Measurements from ENCODE around the gene IGIP.

Gene IGIP

DNA sequence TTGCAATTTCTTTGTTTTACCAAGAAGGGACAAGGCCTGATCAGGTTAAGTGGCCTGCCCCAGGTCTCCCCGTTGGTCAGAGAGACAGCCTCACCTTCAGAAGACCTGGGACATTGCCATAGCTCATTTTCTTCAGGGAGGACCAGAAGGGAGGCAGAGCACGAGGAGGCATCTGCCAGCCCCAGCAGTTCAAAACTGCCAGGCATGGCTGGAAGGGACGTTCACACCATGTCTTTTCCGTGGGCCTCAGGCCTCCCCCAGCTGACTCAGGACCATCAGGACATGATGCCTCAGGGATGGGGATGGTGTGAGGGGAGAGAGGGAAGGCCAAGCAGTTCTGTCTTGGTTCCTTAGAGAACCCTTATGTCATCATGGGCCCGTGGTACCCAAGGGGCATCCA lies 16.5 kb downstream of the IGIP start:
- peaks cover 32% of the 10 kb centered on the region for H3K27me3 Mint-ChIP-seq (ENCODE audit: low read depth)
- H3K4me3 Mint-ChIP-seq: no peak overlapping the region
- no peaks in the 10 kb centered on the region for H3K9me3 Mint-ChIP-seq
- H3K4me1 Mint-ChIP-seq (ENCODE audit: low read depth): peaks cover 8% of the 10 kb centered on the region
- H3K27ac Mint-ChIP-seq: no peak overlapping the region
- H3K36me3 Mint-ChIP-seq (ENCODE audit: low read depth): no peaks in the 10 kb centered on the region

DNA sequence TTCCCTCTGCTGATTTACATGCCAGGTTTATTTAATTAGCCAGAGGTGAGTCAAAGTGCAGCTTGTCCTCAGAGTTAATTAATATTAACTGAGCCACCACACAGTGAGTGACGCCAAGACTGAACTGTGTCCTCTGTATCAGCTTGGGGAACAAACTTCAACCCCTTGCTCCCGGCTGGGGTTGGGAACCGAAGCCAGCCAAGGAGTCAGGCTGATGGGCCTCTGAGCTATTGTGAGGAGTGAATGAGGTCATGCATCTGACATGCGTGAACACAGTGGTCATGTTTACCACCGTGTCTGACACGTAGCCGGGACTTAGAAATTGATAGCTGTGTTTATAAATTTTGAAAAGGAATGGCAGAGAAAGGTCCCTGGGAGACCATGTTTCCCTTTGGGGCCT lies 17.1 kb downstream of the IGIP start:
- no peak overlapping the region for H3K4me3 Mint-ChIP-seq
- no peak overlapping the region for H3K27ac Mint-ChIP-seq
- peaks cover 38% of the 10 kb centered on the region for H3K27me3 Mint-ChIP-seq (ENCODE audit: low read depth)
- H3K36me3 Mint-ChIP-seq (ENCODE audit: low read depth): no peaks in the 10 kb centered on the region
- H3K9me3 Mint-ChIP-seq: no peaks in the 10 kb centered on the region
- H3K4me1 Mint-ChIP-seq (ENCODE audit: low read depth): peaks cover 8% of the 10 kb centered on the region

DNA sequence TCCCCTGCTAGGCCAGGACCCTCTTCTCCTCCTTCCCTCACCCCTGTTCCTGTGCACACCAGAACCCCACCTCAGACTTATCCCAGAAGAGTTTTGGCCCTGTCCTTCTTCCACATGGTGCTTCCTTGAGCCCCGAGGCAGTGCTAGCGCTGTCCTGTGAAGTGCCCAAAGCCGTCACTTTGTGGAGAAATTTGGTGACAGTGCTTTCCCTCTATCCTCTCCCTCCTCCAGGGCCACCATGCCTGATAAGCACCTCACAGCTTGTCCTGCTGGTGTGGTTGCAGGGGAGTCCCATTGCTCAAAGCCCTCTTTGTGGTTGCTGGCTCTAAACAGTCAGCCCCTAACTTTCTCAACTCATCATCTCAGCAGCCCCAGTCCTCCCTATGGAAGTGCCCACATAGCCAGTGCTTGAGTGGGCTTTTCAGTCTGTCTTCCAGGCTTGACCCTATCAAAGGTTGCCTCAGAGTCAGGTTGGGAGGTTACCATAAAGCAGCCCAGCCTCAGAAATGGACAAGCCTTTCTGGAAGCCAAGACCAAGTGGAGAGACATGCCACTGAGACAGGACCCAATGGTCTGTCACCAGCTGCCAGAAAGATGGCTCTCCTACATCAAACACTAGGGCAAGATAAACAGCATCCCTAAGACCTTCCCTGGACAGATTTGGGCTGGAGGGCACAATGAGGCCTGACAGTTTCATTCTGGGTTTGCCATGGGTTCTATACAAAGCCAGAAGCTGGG lies 18.0 kb downstream of the IGIP start:
- Mint-ChIP-seq H3K4me1 (ENCODE audit: low read depth) (peaks cover 8% of the 10 kb centered on the region), H3K9me3 (no peaks in the 10 kb centered on the region), H3K27ac (no peak overlapping the region)

DNA sequence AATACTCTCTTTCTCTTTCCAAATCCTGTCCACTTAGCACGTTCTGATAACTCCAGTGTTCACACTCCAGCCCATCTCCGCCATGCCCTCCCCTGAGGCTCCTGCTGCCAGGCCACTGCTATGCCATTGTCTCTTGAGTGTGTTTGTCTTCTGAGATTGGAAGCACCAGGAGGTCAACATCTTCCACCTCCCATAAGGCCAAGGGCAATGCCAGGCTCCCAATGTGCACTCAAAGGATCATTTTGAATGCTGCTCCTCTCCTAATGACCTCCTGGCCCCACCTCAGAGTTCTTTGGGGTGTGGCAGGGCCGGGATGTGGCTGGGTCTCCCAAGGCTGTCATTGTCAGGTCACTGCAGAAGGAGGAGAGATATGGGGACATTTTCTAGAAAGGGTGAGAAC lies 19.5 kb downstream of the IGIP start:
- H3K36me3 Mint-ChIP-seq (ENCODE audit: low read depth): no peaks in the 10 kb centered on the region
- H3K9me3 Mint-ChIP-seq: no peaks in the 10 kb centered on the region
- H3K4me1 Mint-ChIP-seq (ENCODE audit: low read depth): peaks cover 8% of the 10 kb centered on the region
- peaks cover 39% of the 10 kb centered on the region for H3K27me3 Mint-ChIP-seq (ENCODE audit: low read depth)
- H3K4me3 Mint-ChIP-seq: peak overlapping the region; percentile 41
- no peak overlapping the region for H3K27ac Mint-ChIP-seq

More for the DNA sequence above, 18.0 kb downstream of the IGIP start:
- H3K36me3 Mint-ChIP-seq (ENCODE audit: low read depth): no peaks in the 10 kb centered on the region
- H3K4me3 Mint-ChIP-seq: no peak overlapping the region
- H3K27me3 Mint-ChIP-seq (ENCODE audit: low read depth): peaks cover 44% of the 10 kb centered on the region

DNA sequence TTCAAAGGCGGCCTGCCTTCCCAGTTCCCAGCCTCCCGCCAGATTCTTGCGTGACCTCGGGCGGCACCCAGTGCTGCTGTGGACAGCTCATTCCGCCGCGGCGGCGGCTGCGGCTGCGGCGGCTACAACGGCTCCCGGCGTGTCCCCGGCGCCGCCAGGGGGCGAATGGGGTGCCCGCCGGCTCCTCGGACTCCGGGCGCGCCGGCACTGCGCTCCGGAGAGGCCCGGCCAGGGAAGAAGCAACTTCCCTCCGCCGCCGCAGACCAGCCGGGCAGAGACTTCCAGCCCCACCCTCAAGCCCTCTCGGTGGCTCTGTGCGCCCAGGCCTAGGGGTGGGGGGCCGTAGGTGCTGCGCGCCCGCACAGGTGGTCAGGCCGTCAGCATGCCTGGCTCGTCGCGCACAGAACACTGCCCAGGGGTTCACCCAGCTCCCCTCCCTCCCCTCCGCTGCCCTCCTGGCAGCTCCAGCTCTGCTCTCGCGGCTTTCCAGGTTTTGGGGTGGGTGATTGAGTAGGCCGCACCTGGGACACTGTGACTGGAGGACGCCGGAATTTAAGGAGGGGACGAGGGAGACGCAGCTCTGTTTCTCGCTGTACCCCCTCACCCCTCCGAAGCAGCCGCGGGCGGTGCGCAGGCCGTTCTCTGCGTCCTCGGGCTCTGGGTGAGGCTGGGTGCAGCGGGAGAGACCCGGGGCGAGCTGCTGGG lies 20.2 kb downstream of the IGIP start:
- H3K27ac Mint-ChIP-seq: no peak overlapping the region
- no peaks in the 10 kb centered on the region for H3K36me3 Mint-ChIP-seq (ENCODE audit: low read depth)
- H3K4me3 Mint-ChIP-seq: peak overlapping the region; percentile 41
- no peaks in the 10 kb centered on the region for H3K9me3 Mint-ChIP-seq
- peaks cover 37% of the 10 kb centered on the region for H3K27me3 Mint-ChIP-seq (ENCODE audit: low read depth)
- H3K4me1 Mint-ChIP-seq (ENCODE audit: low read depth): peaks cover 8% of the 10 kb centered on the region

DNA sequence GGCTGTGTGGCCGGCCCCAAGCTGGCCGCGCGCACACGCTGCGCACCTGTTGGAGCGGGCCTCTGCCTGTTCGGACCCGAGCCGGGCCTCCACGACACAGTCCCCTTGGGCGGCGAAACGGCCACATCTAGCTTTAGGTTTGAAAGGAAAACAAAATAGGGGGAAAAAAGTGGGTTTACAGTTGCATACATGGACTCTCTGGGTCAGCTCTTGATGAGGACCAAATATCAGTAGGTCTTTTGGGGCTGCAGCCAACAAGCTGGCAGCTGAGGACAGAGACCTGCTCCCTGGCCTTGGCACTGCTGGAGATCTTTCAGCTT lies 20.7 kb downstream of the IGIP start:
- Mint-ChIP-seq H3K4me3 (no peak overlapping the region), H3K9me3 (no peaks in the 10 kb centered on the region), H3K36me3 (ENCODE audit: low read depth) (no peaks in the 10 kb centered on the region), H3K27me3 (ENCODE audit: low read depth) (peaks cover 37% of the 10 kb centered on the region), H3K27ac (no peak overlapping the region), H3K4me1 (ENCODE audit: low read depth) (peaks cover 8% of the 10 kb centered on the region)

DNA sequence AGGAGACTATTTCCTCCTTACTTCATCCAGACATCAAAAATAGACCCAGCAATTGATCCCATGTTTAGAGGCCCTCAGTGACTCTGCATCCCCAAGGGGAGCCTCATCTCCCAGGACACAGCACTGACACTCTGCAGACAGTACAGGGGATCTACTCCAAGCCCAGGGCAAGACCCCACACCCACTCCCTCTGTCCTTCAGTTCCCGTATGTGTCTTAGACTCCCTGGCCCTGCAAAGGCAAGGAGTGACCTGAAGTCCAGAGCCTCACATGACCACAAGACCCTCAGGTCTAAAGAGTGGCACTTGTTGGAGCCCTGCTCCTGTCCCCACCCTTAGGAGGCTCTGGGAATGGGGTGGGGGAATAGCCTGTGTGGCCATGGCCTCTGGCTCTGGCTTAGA lies 21.7 kb downstream of the IGIP start:
- Mint-ChIP-seq H3K27ac (no peak overlapping the region), H3K36me3 (ENCODE audit: low read depth) (no peaks in the 10 kb centered on the region), H3K9me3 (no peaks in the 10 kb centered on the region), H3K4me3 (no peak overlapping the region), H3K27me3 (ENCODE audit: low read depth) (peaks cover 41% of the 10 kb centered on the region), H3K4me1 (ENCODE audit: low read depth) (peaks cover 11% of the 10 kb centered on the region)

DNA sequence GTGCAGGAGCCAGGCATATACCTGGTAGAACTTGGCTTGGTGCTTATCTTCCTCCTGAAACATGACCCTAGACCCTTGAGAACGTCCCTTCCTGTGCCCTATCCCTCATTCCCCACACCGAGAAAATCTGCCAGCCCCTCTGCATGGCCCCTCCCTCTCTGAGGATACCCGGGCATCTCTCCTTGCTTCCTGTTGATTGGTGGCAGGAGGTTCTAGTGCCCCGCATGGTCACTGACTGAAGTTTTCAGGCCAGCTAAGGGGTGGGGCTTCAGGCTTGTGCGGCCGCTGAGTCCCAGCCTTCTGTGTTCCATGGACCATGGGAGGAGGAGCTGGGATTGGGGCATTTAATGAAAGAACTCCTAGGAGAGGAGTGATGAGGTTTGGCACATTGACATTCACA lies 22.8 kb downstream of the IGIP start:
- no peak overlapping the region for H3K4me3 Mint-ChIP-seq
- H3K27me3 Mint-ChIP-seq (ENCODE audit: low read depth): peaks cover 41% of the 10 kb centered on the region
- H3K36me3 Mint-ChIP-seq (ENCODE audit: low read depth): no peaks in the 10 kb centered on the region
- no peak overlapping the region for H3K27ac Mint-ChIP-seq
- H3K9me3 Mint-ChIP-seq: no peaks in the 10 kb centered on the region
- H3K4me1 Mint-ChIP-seq (ENCODE audit: low read depth): peaks cover 11% of the 10 kb centered on the region

DNA sequence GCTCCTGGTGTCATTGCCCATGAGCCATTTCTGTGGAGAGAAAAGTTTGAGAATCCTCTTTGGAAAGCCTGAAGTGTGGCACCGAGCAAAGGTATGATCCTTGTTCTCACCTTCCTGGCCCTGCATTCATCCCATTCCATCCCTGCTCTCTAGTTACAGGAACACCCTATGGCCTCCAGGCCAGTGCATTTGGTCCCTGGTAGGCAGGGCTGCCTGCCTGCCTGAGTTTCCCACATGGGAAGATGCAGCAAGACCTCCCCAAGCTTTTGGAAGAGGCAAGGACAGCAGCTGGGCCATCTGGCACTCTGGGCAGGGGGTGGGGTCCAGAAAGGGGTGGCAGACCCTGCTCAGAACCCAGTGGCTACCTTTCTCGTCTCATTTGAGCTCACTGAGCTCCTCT lies 24.5 kb downstream of the IGIP start:
- Mint-ChIP-seq H3K9me3 (no peaks in the 10 kb centered on the region), H3K27me3 (ENCODE audit: low read depth) (peaks cover 31% of the 10 kb centered on the region), H3K27ac (no peak overlapping the region), H3K36me3 (ENCODE audit: low read depth) (no peaks in the 10 kb centered on the region), H3K4me3 (no peak overlapping the region), H3K4me1 (ENCODE audit: low read depth) (peaks cover 9% of the 10 kb centered on the region)

DNA sequence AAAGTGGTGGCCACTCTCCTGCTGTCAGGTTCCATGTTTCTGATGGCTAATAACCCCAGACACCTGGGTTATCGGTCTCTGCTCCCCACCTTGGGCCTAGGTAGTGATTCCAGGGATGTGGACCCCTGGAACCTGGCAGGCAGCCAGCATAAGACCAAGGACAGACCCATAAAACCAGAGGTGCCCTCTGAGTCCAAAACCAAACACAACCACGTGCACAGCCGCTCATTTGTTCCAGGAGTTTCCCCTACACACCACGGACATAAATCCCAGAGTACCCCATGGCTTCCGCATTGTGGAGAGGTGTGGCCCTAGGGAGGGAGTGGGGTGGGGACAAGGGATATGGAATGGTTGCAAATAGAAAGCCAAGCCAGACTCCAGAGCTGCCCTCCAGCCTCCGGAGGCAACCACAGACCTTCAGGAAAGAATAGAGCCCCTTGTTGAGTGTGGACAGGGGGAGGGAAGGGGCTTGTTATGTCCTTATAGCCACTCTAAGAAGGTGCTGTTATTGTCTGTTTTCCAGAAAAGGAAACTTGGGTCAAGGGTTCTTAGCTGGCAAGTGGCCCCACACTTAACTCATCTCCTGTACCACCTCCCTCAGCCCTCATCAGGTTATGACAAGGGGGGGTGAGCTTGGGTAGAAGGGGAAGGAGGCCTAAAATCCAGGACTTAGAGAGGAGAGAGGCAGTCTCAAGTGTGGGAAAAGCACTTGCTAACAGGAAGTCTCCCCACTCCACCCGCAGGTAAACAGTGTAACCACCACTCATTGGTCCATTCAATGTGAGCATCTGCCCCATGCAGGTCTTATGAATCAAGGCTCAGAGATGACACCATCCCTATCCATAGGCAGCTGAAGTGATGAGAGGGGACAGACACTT lies 25.6 kb downstream of the IGIP start:
- H3K27ac Mint-ChIP-seq: peak overlapping the region; percentile 21

DNA sequence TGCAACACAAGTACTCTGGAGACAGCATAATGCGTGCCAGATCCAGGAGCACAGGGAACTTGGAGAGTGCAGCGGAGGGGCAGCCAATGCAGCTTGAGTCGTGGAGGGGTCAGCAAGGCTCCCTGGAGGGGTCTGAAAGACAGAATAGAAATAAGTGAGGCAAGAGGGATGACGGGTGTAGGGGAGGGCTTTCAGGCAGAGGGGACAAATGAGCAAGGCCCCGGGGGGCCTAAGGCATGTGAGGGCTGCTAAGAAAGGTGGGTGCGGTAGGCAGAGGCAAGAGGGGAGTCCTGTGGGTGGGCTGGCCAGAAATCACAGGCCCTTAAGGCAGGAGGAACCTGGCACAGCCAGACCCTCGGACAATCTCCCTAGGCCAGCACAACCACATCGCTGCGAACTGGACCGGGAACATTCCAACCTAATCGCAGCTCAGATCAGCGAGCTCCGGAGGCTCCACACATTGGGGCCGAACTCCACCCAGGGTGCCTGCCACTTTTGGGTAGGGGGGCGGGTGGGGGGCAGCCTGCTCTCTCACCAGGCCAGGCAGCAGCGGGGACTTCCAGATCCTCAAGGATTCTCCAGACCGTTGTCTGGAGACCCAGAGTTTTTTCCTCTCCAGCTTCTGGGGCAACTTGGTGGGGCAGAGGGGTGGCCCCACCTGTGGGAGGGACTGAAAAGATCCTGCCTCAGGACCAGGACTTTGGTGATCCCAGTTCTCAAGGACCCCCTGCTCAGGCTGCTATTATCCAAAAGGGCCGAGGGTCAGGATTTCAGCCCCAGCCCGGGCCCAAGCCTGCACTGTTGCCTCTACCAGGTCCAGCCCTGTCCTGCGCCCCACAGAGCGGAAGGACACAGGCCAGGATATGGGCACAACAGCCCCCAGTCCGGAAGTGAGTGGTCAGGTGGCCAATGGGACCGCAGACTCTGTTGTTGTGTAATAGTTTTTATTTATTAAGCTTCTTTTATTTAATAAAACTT lies 26.6 kb downstream of the IGIP start:
- peaks cover 16% of the 10 kb centered on the region for H3K27me3 Mint-ChIP-seq (ENCODE audit: low read depth)
- H3K9me3 Mint-ChIP-seq: no peaks in the 10 kb centered on the region
- H3K36me3 Mint-ChIP-seq (ENCODE audit: low read depth): no peaks in the 10 kb centered on the region
- peaks cover 8% of the 10 kb centered on the region for H3K4me1 Mint-ChIP-seq (ENCODE audit: low read depth)
- H3K4me3 Mint-ChIP-seq: no peak overlapping the region
- H3K27ac Mint-ChIP-seq: peak overlapping the region; percentile 21

More for the DNA sequence above, 25.6 kb downstream of the IGIP start:
- Mint-ChIP-seq H3K4me3 (no peak overlapping the region), H3K4me1 (ENCODE audit: low read depth) (peaks cover 8% of the 10 kb centered on the region), H3K36me3 (ENCODE audit: low read depth) (no peaks in the 10 kb centered on the region), H3K9me3 (no peaks in the 10 kb centered on the region), H3K27me3 (ENCODE audit: low read depth) (peaks cover 25% of the 10 kb centered on the region)

DNA sequence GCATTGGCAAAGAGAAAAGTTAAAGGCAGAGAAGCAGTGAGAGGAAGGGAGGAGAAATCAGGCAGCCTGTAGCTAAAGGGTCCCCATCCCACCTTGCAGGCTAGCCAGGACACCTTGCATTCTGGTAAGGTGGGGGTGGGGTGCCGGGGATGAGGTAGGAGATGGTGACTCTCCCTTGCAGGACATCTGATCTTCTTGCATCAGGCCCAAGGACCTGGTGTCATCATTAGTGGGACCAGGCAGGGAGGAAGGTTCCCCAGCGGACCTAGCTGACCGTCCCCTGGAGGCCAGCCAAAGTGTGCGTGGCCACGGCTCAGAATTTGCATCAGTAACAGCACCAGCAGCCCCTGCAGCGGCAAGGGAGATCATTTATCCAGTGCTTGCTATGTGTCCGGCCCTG lies 27.5 kb downstream of the IGIP start:
- no peak overlapping the region for H3K4me3 Mint-ChIP-seq
- H3K36me3 Mint-ChIP-seq (ENCODE audit: low read depth): no peaks in the 10 kb centered on the region
- peaks cover 7% of the 10 kb centered on the region for H3K27me3 Mint-ChIP-seq (ENCODE audit: low read depth)
- no peaks in the 10 kb centered on the region for H3K9me3 Mint-ChIP-seq
- no peak overlapping the region for H3K27ac Mint-ChIP-seq
- H3K4me1 Mint-ChIP-seq (ENCODE audit: low read depth): peaks cover 8% of the 10 kb centered on the region

DNA sequence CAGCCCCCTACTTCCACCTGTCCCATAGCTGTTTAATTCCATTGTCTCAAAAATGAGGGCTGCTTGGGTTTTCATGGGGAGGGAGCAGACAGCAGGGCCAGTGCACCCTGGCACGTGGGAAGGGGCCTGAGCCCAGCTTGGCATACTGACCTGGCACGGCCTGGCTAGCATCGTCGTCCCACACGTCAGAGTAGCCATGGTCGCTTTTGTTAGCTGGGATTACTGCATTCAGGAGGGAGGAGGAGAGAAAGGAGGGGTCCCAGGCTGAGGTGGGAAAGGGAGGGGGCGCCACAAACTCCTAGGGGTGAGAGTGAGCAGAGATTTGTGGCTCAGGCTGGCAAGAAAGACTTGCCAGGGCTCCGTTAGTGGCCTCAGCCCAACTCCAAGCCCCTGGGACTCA lies 28.2 kb downstream of the IGIP start:
- Mint-ChIP-seq H3K4me1 (ENCODE audit: low read depth) (peaks cover 8% of the 10 kb centered on the region), H3K27me3 (ENCODE audit: low read depth) (peaks cover 3% of the 10 kb centered on the region), H3K4me3 (no peak overlapping the region), H3K9me3 (no peaks in the 10 kb centered on the region), H3K36me3 (ENCODE audit: low read depth) (no peaks in the 10 kb centered on the region), H3K27ac (no peak overlapping the region)

All from T-helper 1 cell treated with Interleukin-12 subunit alpha and Interleukin-12 subunit beta and Interleukin-4 antibody, amounts not matched to agents 30 μg/mL and 1 μg/mL, for 36 hours (primary cell).